Measurements from ENCODE around the gene CCNQ.
A peak's percentile ranks its signal among the peaks of the same experiment; 100 is the strongest.

Gene CCNQ

GRCh38 chrX:153572601-153573000 lies 26.3 kb downstream of the CCNQ start:
- no peak for DNase-seq

- DNase-seq: no peak
These were observed 27.4 kb downstream of the CCNQ start for GRCh38 chrX:153571534-153571908.

- no peak for DNase-seq
These were observed 29.5 kb downstream of the CCNQ start for GRCh38 chrX:153569475-153569874.

GRCh38 chrX:153568451-153569011 lies 30.4 kb downstream of the CCNQ start:
- DNase-seq: no peak

GRCh38 chrX:153565996-153566580 lies 32.9 kb downstream of the CCNQ start:
- no peak for DNase-seq

GRCh38 chrX:153564047-153564606 lies 34.8 kb downstream of the CCNQ start:
- DNase-seq: no peak

GRCh38 chrX:153562546-153562945 lies 36.4 kb downstream of the CCNQ start:
- no peak for DNase-seq

- no peak for DNase-seq
These were observed 37.6 kb downstream of the CCNQ start for GRCh38 chrX:153561337-153561736.

- no peak for DNase-seq
These were observed 38.5 kb downstream of the CCNQ start for GRCh38 chrX:153560466-153560865.

GRCh38 chrX:153560000-153560399 lies 38.9 kb downstream of the CCNQ start:
- no peak for DNase-seq

GRCh38 chrX:153557618-153558355 lies 41.2 kb downstream of the CCNQ start:
- DNase-seq: no peak

GRCh38 chrX:153556767-153557166 lies 42.2 kb downstream of the CCNQ start:
- DNase-seq: no peak

- peak; percentile 14 for DNase-seq
These were observed 44.3 kb downstream of the CCNQ start for GRCh38 chrX:153554519-153555167.

- no peak for DNase-seq
These were observed 47.8 kb downstream of the CCNQ start for GRCh38 chrX:153551135-153551534.

GRCh38 chrX:153549807-153550206 lies 49.1 kb downstream of the CCNQ start:
- DNase-seq: no peak

- DNase-seq: no peak
These were observed 49.7 kb downstream of the CCNQ start for GRCh38 chrX:153549231-153549630.

- DNase-seq: no peak
These were observed 51.7 kb downstream of the CCNQ start for GRCh38 chrX:153547195-153547594.

- DNase-seq: no peak
These were observed 52.6 kb downstream of the CCNQ start for GRCh38 chrX:153546386-153546785.

GRCh38 chrX:153544727-153545126 lies 54.2 kb downstream of the CCNQ start:
- no peak for DNase-seq

- no peak for DNase-seq
These were observed 59.0 kb downstream of the CCNQ start for GRCh38 chrX:153539979-153540358.

GRCh38 chrX:153539171-153539978 lies 59.6 kb downstream of the CCNQ start:
- no peak for DNase-seq

- DNase-seq: no peak
These were observed 60.5 kb downstream of the CCNQ start for GRCh38 chrX:153538424-153538823.

Data from DMS79 treated with DMSO at 0.1 percent for 48 hours (cell line).